K562 (cell line): ENCODE measurements around the gene UBE2M. TPM values are rescaled to one million over a fixed set of nuclear protein-coding genes. Genes with fewer than 3 reads are reported as not detected.

ENCODE experiments used
- CBX1 ChIP-seq: sonication (generic); IDR thresholded peaks from 2 replicates; pipeline ENCODE4 v1.6.1; 2016; ENCODE audit warnings: antibody characterized with exemption, low read depth, mild to moderate bottlenecking
- EHMT2 ChIP-seq: fragments of 450-650 bp; IDR thresholded peaks from 2 replicates; pipeline ENCODE4 v1.6.1; 2018; ENCODE audit warnings: antibody characterized with exemption
- EP400 ChIP-seq: fragments of 450-650 bp; IDR thresholded peaks from 2 replicates; pipeline ENCODE4 v1.6.1; 2017; ENCODE audit warnings: antibody characterized with exemption, mild to moderate bottlenecking, moderate library complexity
- FOSL1 ChIP-seq: fragments of 200-800 bp; sonication (Bioruptor generic); conservative IDR thresholded peaks from 2 replicates; pipeline ENCODE4 v1.6.1; 2016; ENCODE audit warnings: missing genetic modification characterization, missing compliant biosample characterization
- FOXM1 ChIP-seq, 2 experiments: fragments of 450-650 bp in 1 of 2; sonication (generic) in 1 of 2; formaldehyde crosslinking in 1 of 2; IDR thresholded peaks; 2 replicates each; pipeline versions ENCODE4 v1.6.1 to v1.9.0; 2017 to 2022; ENCODE audit warnings: low read depth in 2 of 2, mild to moderate bottlenecking in 2 of 2, missing genetic modification reagents in 1 of 2, moderate library complexity in 1 of 2
- GTF2F1 ChIP-seq: IDR thresholded peaks from 2 replicates; pipeline ENCODE4 v1.6.1; 2011; ENCODE audit warnings: low read depth, low read length, improper control_type of control experiment
- HDGF ChIP-seq: fragments of 450-650 bp; IDR thresholded peaks from 2 replicates; pipeline ENCODE4 v1.6.1; 2016
- HSF4 ChIP-seq: fragments of 250-450 bp; sonication (Bioruptor Pico); IDR thresholded peaks from 2 replicates; pipeline ENCODE4 v2.1.2; 2022; ENCODE audit warnings: mild to moderate bottlenecking, moderate library complexity, borderline replicate concordance
- KAT8 ChIP-seq: fragments of 450-650 bp; IDR thresholded peaks from 2 replicates; pipeline ENCODE4 v1.6.1; 2016; ENCODE audit warnings: low read depth, mild to moderate bottlenecking
- MTA3 ChIP-seq: fragments of 450-650 bp; formaldehyde crosslinking; IDR thresholded peaks from 2 replicates; pipeline ENCODE4 v1.6.1; 2017; ENCODE audit warnings: mild to moderate bottlenecking, borderline replicate concordance
- NR1H2 ChIP-seq: sonication (generic); formaldehyde crosslinking; IDR thresholded peaks from 2 replicates; pipeline ENCODE4 v1.4.0; 2020; ENCODE audit warnings: mild to moderate bottlenecking, missing genetic modification reagents
- OTX1 ChIP-seq: fragments of 450-650 bp; formaldehyde crosslinking; IDR thresholded peaks from 2 replicates; pipeline ENCODE4 v1.4.0; 2022; ENCODE audit warnings: mild to moderate bottlenecking
- YY1 ChIP-seq, 3 experiments: IDR thresholded peaks; 2 replicates each; pipeline ENCODE4 v1.6.1; 2011; ENCODE audit warnings: low read length in 2 of 3, mild to moderate bottlenecking in 2 of 3, moderate library complexity in 2 of 3, borderline replicate concordance in 1 of 3, control low read depth in 1 of 3, low read depth in 1 of 3; ENCODE audit not compliant: insufficient read depth in 3 of 3, insufficient replicate concordance in 2 of 3, control insufficient read depth in 1 of 3, insufficient read length in 1 of 3; ENCODE audit errors: extremely low read depth in 1 of 3
- ZNF121 ChIP-seq: sonication (generic); formaldehyde crosslinking; conservative IDR thresholded peaks from 2 replicates; pipeline ENCODE4 v1.8.0; 2022; ENCODE audit warnings: missing genetic modification reagents
- ZNF124 ChIP-seq: sonication (generic); formaldehyde crosslinking; IDR thresholded peaks from 2 replicates; pipeline ENCODE4 v1.8.1; 2022; ENCODE audit warnings: missing genetic modification reagents
- ZNF316 ChIP-seq: fragments of 450-650 bp; IDR thresholded peaks from 2 replicates; pipeline ENCODE4 v1.6.1; 2016
- ZNF445 ChIP-seq: fragments of 250-450 bp; sonication (Bioruptor Pico); IDR thresholded peaks from 2 replicates; pipeline ENCODE4 v1.4.0; 2020; ENCODE audit warnings: low read depth, mild to moderate bottlenecking, moderate library complexity
- ZNF589 ChIP-seq: fragments of 200-800 bp; sonication (Bioruptor generic); IDR thresholded peaks from 2 replicates; pipeline ENCODE4 v1.6.1; 2016; ENCODE audit warnings: low read depth, missing genetic modification characterization, missing compliant biosample characterization
- ZNF75A ChIP-seq: fragments of 450-650 bp; formaldehyde crosslinking; IDR thresholded peaks from 2 replicates; pipeline ENCODE4 v1.4.0; 2020; ENCODE audit warnings: mild to moderate bottlenecking
- ZNF780A ChIP-seq: fragments of 250-450 bp; sonication (Bioruptor Pico); IDR thresholded peaks from 2 replicates; pipeline ENCODE4 v1.5.0; 2021; ENCODE audit warnings: mild to moderate bottlenecking
- polyA plus RNA-seq, 8 experiments: library from polyadenylated mRNA; depleted of rRNA in 4 of 8; stranded (reverse) in 5 of 8; unstranded in 3 of 8; fragments of >200 nt; fragmentation: Nextera tagmentation in 2 of 8; fragmentation: Illumina TruSeq in 1 of 8; extraction: Ambion mirVana in 2 of 8; extraction: Trizol in 1 of 8; gene quantifications; 2 replicates each; pipeline versions ENCODE4 v1.2.1 to v1.2.3, GENCODE V29; 2011 to 2014; ENCODE audit warnings: inconsistent platforms in 1 of 8, missing spikeins in 1 of 8
- total RNA-seq, 7 experiments: library from RNA; depleted of rRNA in 6 of 7; stranded (reverse); fragments of >200 nt in 6 of 7; fragmentation: Illumina TruSeq in 2 of 7; extraction: Trizol in 2 of 7; gene quantifications; 2 replicates each; pipeline versions ENCODE4 v1.2.1 to v1.2.3, GENCODE V29; 2011 to 2021; ENCODE audit warnings: low replicate concordance in 1 of 7
- TF ChIP-seq, protein P1 (sequence below), 2 experiments: fragments of 450-650 bp in 1 of 2; IDR thresholded peaks; 2 replicates each; pipeline ENCODE4 v1.6.1; 2011 to 2017; ENCODE audit warnings: low read depth in 2 of 2, antibody characterized with exemption in 1 of 2, borderline replicate concordance in 1 of 2, low read length in 1 of 2, mild to moderate bottlenecking in 1 of 2, mixed read lengths in 1 of 2; ENCODE audit not compliant: control insufficient read depth in 1 of 2
- TF ChIP-seq, protein P2 (sequence below): fragments of 450-650 bp; conservative IDR thresholded peaks from 2 replicates; pipeline ENCODE4 v1.6.1; 2016; ENCODE audit warnings: missing genetic modification characterization, low read depth, mild to moderate bottlenecking, control low read depth, missing compliant biosample characterization
- TF ChIP-seq, protein P3 (sequence below): sonication (generic); formaldehyde crosslinking; IDR thresholded peaks from 2 replicates; pipeline ENCODE4 v1.4.0; 2020; ENCODE audit warnings: mild to moderate bottlenecking, missing genetic modification reagents

UBE2M gene
- total and polyA plus RNA-seq, 9 of the 15 experiments (the other 6 are each of a cell fraction or from before 2014, with no cell fraction given) = 0.92 to 163 (median 85.7) TPM

DNA sequence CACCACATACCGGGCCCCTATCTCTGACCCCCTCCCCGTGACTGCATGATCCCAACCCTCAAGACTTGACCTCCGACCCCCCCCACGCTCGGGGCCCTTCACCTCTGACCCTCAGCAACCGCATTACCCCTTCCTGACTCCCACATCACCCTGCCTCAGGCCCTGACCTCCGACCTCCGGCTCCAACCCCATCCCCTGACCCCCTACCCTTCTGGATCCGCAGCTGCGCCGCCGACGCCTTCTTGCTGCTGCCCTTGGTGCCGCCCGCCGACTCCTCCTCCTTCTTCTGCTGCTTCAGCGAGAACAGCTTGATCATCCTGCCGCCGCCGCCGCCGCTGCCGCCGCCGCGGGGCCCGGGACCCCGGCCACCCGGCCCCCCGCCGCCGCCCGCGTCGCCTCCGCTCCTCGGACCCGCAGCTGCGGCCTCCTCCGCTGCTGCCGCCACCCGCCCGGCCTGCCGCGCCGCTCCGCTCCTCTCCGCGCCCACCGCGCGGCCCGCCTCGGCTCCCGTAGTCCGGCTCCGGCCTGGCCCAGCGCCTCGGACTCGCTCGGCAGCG lies at the start of gene UBE2M (continued):
- TF ChIP-seq HSF4 (CRISPR knock-in tag) (no peak), FOSL1 (peak; percentile 48), GTF2F1 (no peak), CBX1 (no peak), ZNF121 (CRISPR knock-in tag) (no peak), EP400 (no peak), ZNF75A (CRISPR knock-in tag) (no peak), KAT8 (no peak), ZNF316 (peak; percentile 38), YY1 (IDR thresholded peaks at IDR 0.05; ENCODE audit: borderline replicate concordance in 1 of 3, control insufficient read depth in 1 of 3, extremely low read depth in 1 of 3, insufficient read depth in 3 of 3, insufficient read length in 1 of 3, insufficient replicate concordance in 2 of 3, low read depth in 1 of 3, low read length in 2 of 3) (peak in 1 of 3 experiments; percentile 44), NR1H2 (no peak), ZNF589 (CRISPR knock-in tag) (no peak), HDGF (0 out of 2 replicates have a peak, but pooled peaks have one; percentile 59), EHMT2 (no peak), ZNF124 (CRISPR knock-in tag) (no peak), OTX1 (0 out of 2 replicates have a peak, but pooled peaks have one; percentile 31), MTA3 (peak; percentile 82; the same call in 1 of the 2 replicates), ZNF445 (CRISPR knock-in tag) (no peak), ZNF780A (CRISPR knock-in tag) (no peak), FOXM1 (IDR thresholded peaks at IDR 0.05; ENCODE audit: low read depth) (no peak), FOXM1 (CRISPR knock-in tag; IDR thresholded peaks at IDR 0.05; ENCODE audit: low read depth) (no peak)
- TF ChIP-seq, protein P1, sequence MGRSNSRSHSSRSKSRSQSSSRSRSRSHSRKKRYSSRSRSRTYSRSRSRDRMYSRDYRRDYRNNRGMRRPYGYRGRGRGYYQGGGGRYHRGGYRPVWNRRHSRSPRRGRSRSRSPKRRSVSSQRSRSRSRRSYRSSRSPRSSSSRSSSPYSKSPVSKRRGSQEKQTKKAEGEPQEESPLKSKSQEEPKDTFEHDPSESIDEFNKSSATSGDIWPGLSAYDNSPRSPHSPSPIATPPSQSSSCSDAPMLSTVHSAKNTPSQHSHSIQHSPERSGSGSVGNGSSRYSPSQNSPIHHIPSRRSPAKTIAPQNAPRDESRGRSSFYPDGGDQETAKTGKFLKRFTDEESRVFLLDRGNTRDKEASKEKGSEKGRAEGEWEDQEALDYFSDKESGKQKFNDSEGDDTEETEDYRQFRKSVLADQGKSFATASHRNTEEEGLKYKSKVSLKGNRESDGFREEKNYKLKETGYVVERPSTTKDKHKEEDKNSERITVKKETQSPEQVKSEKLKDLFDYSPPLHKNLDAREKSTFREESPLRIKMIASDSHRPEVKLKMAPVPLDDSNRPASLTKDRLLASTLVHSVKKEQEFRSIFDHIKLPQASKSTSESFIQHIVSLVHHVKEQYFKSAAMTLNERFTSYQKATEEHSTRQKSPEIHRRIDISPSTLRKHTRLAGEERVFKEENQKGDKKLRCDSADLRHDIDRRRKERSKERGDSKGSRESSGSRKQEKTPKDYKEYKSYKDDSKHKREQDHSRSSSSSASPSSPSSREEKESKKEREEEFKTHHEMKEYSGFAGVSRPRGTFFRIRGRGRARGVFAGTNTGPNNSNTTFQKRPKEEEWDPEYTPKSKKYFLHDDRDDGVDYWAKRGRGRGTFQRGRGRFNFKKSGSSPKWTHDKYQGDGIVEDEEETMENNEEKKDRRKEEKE (IDR thresholded peaks at IDR 0.05; ENCODE audit: borderline replicate concordance in 1 of 2, control insufficient read depth in 1 of 2, low read depth in 2 of 2, low read length in 1 of 2) = no peak
- TF ChIP-seq, protein P2, sequence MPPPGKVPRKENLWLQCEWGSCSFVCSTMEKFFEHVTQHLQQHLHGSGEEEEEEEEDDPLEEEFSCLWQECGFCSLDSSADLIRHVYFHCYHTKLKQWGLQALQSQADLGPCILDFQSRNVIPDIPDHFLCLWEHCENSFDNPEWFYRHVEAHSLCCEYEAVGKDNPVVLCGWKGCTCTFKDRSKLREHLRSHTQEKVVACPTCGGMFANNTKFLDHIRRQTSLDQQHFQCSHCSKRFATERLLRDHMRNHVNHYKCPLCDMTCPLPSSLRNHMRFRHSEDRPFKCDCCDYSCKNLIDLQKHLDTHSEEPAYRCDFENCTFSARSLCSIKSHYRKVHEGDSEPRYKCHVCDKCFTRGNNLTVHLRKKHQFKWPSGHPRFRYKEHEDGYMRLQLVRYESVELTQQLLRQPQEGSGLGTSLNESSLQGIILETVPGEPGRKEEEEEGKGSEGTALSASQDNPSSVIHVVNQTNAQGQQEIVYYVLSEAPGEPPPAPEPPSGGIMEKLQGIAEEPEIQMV = no peak
- TF ChIP-seq, protein P3, sequence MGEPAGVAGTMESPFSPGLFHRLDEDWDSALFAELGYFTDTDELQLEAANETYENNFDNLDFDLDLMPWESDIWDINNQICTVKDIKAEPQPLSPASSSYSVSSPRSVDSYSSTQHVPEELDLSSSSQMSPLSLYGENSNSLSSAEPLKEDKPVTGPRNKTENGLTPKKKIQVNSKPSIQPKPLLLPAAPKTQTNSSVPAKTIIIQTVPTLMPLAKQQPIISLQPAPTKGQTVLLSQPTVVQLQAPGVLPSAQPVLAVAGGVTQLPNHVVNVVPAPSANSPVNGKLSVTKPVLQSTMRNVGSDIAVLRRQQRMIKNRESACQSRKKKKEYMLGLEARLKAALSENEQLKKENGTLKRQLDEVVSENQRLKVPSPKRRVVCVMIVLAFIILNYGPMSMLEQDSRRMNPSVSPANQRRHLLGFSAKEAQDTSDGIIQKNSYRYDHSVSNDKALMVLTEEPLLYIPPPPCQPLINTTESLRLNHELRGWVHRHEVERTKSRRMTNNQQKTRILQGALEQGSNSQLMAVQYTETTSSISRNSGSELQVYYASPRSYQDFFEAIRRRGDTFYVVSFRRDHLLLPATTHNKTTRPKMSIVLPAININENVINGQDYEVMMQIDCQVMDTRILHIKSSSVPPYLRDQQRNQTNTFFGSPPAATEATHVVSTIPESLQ (CRISPR knock-in tag) = no peak
